ENCODE results near the gene HENMT1. TPM values are rescaled to one million over a fixed set of nuclear protein-coding genes. Genes with fewer than 3 reads are reported as not detected.

HENMT1 gene
- total RNA-seq, 2 experiments from 2014 or later: 26.1 to 26.4 TPM

DNA sequence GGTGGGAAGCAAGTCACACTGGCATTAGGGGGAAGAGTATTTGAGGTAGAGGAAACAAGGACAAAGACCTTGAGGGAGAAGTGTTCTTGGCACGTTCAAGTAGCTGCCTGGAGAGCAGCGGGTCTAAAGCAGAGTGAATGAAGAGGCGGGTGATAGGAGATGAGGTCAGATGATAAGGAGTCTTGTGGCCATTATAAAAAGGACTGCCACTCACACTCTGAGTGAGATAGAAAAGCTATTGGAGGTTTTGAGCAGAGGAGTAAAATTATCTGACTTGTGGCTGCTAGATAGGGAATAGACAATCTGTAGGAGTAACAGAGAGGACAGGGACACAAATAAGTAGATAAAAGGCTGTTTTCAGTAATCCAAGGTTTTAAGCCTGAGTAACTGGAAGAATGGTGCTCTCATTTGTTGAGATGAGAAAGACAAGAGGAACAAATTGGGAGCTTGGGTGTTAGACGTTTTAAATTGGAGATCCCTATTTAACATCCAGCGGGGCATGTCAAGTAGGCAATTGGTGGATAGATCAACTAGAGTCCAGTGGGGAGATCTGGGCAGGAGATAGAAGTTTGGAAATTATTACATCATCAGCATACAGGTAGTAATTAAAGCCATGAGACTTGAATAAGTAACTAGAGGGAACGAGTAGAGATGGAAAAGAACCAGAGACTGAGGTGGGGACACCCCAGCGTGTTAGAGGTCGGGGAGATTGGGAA lies 43.7 kb downstream of the HENMT1 start:
- no peaks in the 10 kb centered on the region for H3K36me3 Mint-ChIP-seq
- no peak overlapping the region for H3K4me3 Mint-ChIP-seq
- no peaks in the 10 kb centered on the region for H3K9me3 Mint-ChIP-seq
- no peaks in the 10 kb centered on the region for H3K4me1 Mint-ChIP-seq
- no peak for DNase-seq
- H3K27me3 Mint-ChIP-seq: no peaks in the 10 kb centered on the region
- H3K27ac Mint-ChIP-seq: no peak overlapping the region

DNA sequence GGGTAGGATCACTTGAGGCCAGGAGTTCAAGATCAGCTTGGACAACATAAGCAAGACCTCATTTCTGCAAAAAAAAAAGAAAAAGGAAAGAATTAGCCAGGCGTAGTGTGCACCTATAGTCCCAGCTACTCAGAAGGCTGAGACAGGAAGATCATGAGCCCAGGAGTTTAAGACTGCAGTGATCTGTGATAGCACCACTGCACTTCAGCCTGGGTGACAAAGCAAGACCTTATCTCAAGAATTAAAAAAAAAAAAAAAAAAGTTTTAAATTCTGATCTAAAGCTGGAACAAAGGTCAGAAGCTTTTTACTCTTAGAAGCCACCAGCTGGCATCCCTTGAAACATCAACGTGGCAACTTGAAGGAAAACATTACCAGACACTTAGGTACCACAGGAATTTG lies 45.3 kb downstream of the HENMT1 start:
- Mint-ChIP-seq H3K36me3 (no peaks in the 10 kb centered on the region), H3K9me3 (no peaks in the 10 kb centered on the region), H3K4me1 (no peaks in the 10 kb centered on the region), H3K27ac (no peak overlapping the region), H3K4me3 (no peak overlapping the region), H3K27me3 (no peaks in the 10 kb centered on the region)
- no peak for DNase-seq

DNA sequence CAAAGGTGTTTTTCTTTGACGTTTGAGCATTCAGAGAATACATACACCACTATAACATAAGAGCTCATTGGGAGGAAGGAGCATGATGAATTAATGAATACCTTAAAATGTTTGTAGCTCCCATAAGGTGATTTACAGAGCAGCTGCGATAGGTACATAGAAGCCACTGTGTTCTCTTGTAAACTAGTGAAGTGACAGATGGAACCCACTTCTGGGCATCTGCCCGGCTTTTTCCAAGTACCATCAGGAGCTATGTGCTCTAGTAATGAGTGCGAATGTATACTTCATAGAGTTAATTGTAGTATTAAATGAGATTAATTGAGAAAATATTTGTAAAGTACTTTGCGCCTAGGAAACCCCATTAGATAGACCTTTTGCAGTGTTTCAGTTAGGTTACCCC lies 48.4 kb downstream of the HENMT1 start:
- Mint-ChIP-seq H3K9me3 (no peaks in the 10 kb centered on the region), H3K4me3 (no peak overlapping the region), H3K36me3 (peaks cover 4% of the 10 kb centered on the region), H3K27me3 (no peaks in the 10 kb centered on the region), H3K4me1 (peaks cover 2% of the 10 kb centered on the region), H3K27ac (no peak overlapping the region)
- no peak for DNase-seq

DNA sequence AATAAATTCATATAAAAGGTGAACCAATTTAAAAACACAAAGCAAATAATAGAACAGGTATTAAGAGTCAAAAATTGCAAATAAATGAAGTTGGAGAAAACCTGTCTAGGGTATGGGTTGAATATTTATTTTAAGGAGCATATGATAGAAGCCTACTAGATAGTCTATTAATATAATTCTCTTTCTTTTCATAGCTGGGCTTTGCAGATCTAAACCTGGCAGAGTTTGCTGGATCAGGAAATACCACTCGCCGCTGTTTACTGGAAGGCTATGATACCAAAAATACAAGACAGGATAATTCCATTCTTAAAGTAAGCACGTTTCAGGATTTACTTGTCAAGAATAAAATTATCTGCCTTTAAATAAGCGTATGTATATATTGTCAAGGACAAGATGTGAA lies 48.9 kb downstream of the HENMT1 start:
- Mint-ChIP-seq H3K36me3 (peaks cover 4% of the 10 kb centered on the region), H3K4me3 (no peak overlapping the region), H3K4me1 (peaks cover 2% of the 10 kb centered on the region), H3K27me3 (no peaks in the 10 kb centered on the region), H3K27ac (no peak overlapping the region), H3K9me3 (no peaks in the 10 kb centered on the region)
- DNase-seq: no peak

- no peak for DNase-seq
- Mint-ChIP-seq H3K9me3 (no peaks in the 10 kb centered on the region), H3K27ac (no peak overlapping the region), H3K4me3 (no peak overlapping the region), H3K27me3 (no peaks in the 10 kb centered on the region), H3K36me3 (peaks cover 4% of the 10 kb centered on the region), H3K4me1 (peaks cover 2% of the 10 kb centered on the region)
These were observed 50.8 kb downstream of the HENMT1 start for GRCh38 chr1:108610073-108610472.

GRCh38 chr1:108609483-108610049 lies 51.3 kb downstream of the HENMT1 start:
- no peak for DNase-seq
- peaks cover 4% of the 10 kb centered on the region for H3K36me3 Mint-ChIP-seq
- no peaks in the 10 kb centered on the region for H3K9me3 Mint-ChIP-seq
- no peaks in the 10 kb centered on the region for H3K27me3 Mint-ChIP-seq
- no peak overlapping the region for H3K4me3 Mint-ChIP-seq
- peaks cover 2% of the 10 kb centered on the region for H3K4me1 Mint-ChIP-seq
- no peak overlapping the region for H3K27ac Mint-ChIP-seq

GRCh38 chr1:108606478-108606877 lies 54.4 kb downstream of the HENMT1 start:
- H3K27me3 Mint-ChIP-seq: no peaks in the 10 kb centered on the region
- H3K27ac Mint-ChIP-seq: no peak overlapping the region
- H3K9me3 Mint-ChIP-seq: no peaks in the 10 kb centered on the region
- no peak overlapping the region for H3K4me3 Mint-ChIP-seq
- peaks cover 4% of the 10 kb centered on the region for H3K36me3 Mint-ChIP-seq
- H3K4me1 Mint-ChIP-seq: peaks cover 2% of the 10 kb centered on the region
- DNase-seq: no peak

DNA sequence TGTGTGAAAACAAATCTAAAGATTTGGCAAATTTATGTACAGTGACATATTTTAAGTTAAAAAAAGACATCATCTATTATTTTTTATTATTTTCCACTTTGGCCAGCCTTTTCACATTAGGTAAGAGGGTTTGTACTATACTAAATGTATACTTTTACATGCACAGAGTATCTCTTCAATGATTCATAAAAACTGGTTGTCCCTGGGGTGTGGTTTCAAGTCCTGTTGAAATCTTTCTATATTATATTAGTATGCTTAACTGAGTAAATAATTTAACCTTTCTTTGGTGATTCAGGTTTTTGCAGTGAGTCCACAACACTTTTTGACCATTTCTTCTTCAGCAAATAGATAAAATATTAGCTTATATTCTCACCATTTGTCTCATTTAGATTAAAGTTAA lies 55.3 kb downstream of the HENMT1 start:
- DNase-seq: no peak
- Mint-ChIP-seq H3K27ac (no peak overlapping the region), H3K4me3 (no peak overlapping the region), H3K9me3 (no peaks in the 10 kb centered on the region), H3K4me1 (peaks cover 2% of the 10 kb centered on the region), H3K36me3 (peaks cover 4% of the 10 kb centered on the region), H3K27me3 (no peaks in the 10 kb centered on the region)

- Mint-ChIP-seq H3K4me1 (peaks cover 4% of the 10 kb centered on the region), H3K4me3 (no peak overlapping the region), H3K27ac (no peak overlapping the region), H3K9me3 (no peaks in the 10 kb centered on the region), H3K27me3 (no peaks in the 10 kb centered on the region), H3K36me3 (no peaks in the 10 kb centered on the region)
- DNase-seq: no peak
These were observed 59.0 kb downstream of the HENMT1 start for GRCh38 chr1:108601708-108602410.

GRCh38 chr1:108600504-108600903 lies 60.4 kb downstream of the HENMT1 start:
- no peak for DNase-seq
- no peaks in the 10 kb centered on the region for H3K36me3 Mint-ChIP-seq
- no peak overlapping the region for H3K27ac Mint-ChIP-seq
- peaks cover 7% of the 10 kb centered on the region for H3K4me1 Mint-ChIP-seq
- no peak overlapping the region for H3K4me3 Mint-ChIP-seq
- H3K9me3 Mint-ChIP-seq: no peaks in the 10 kb centered on the region
- H3K27me3 Mint-ChIP-seq: no peaks in the 10 kb centered on the region

GRCh38 chr1:108598340-108598739 lies 62.6 kb downstream of the HENMT1 start:
- no peak for DNase-seq
- Mint-ChIP-seq H3K4me3 (no peak overlapping the region), H3K4me1 (peaks cover 13% of the 10 kb centered on the region), H3K27ac (no peak overlapping the region), H3K9me3 (no peaks in the 10 kb centered on the region), H3K36me3 (no peaks in the 10 kb centered on the region), H3K27me3 (no peaks in the 10 kb centered on the region)

Other genes with a start within 250 kb of the HENMT1 start
- not detected for gene NBPF6, start 210.8 kb downstream of the HENMT1 start, total RNA-seq
- gene EEIG2, start 101.0 kb downstream of the HENMT1 start, total RNA-seq: 1 to 10 TPM; 7.8 to 7.9 TPM
- gene PRPF38B, start 31.2 kb upstream of the HENMT1 start, total RNA-seq: 10 to 100 TPM; 66.8 to 71.5 TPM
- gene FNDC7, start 51.8 kb upstream of the HENMT1 start, total RNA-seq: not detected
- gene STXBP3, start 85.6 kb upstream of the HENMT1 start, total RNA-seq: 10 to 100 TPM; 31.8 to 34.0 TPM
- not detected for gene AKNAD1, start 196.0 kb upstream of the HENMT1 start, total RNA-seq
- 1 to 10 TPM; 4.8 to 6.3 TPM for gene GPSM2, start 215.9 kb upstream of the HENMT1 start, total RNA-seq